Measurements from ENCODE around the gene KIAA2012. TPM values are rescaled to one million over a fixed set of nuclear protein-coding genes. Genes with fewer than 3 reads are reported as not detected.
A peak's percentile ranks its signal among the peaks of the same experiment; 100 is the strongest.

The KIAA2012 gene
- polyA plus RNA-seq, 10 donors, result 0.08 to 0.92 (median 0.17) TPM

- no peak for DNase-seq
Observed at GRCh38 chr2:202148515-202149154, 75.6 kb downstream of the KIAA2012 start.

GRCh38 chr2:202149155-202149762 lies 76.2 kb downstream of the KIAA2012 start:
- peak in 2 of 3 donors; percentile 49 to 76 for DNase-seq

- DNase-seq, result no peak
Observed at GRCh38 chr2:202149936-202150335, 76.9 kb downstream of the KIAA2012 start.

- DNase-seq, result peak in 1 of 3 donors; percentile 46
Observed at GRCh38 chr2:202152104-202152715, 79.2 kb downstream of the KIAA2012 start.

- DNase-seq, result no peak
Observed at GRCh38 chr2:202154613-202155012, 81.6 kb downstream of the KIAA2012 start.

- no peak for DNase-seq
Observed at GRCh38 chr2:202157211-202157990, 84.3 kb downstream of the KIAA2012 start.

GRCh38 chr2:202158796-202159195 lies 85.7 kb downstream of the KIAA2012 start:
- peak in 1 of 3 donors; percentile 27 for DNase-seq

- no peak for DNase-seq
Observed at GRCh38 chr2:202161151-202161835, 88.2 kb downstream of the KIAA2012 start.

- DNase-seq, result no peak
Observed at GRCh38 chr2:202164411-202164810, 91.4 kb downstream of the KIAA2012 start.

GRCh38 chr2:202165208-202165607 lies 92.2 kb downstream of the KIAA2012 start:
- no peak for DNase-seq

GRCh38 chr2:202165945-202166344 lies 92.9 kb downstream of the KIAA2012 start:
- no peak for DNase-seq

GRCh38 chr2:202169131-202169530 lies 96.1 kb downstream of the KIAA2012 start:
- DNase-seq, result no peak

GRCh38 chr2:202169832-202170424 lies 96.9 kb downstream of the KIAA2012 start:
- no peak for DNase-seq

GRCh38 chr2:202171241-202171825 lies 98.3 kb downstream of the KIAA2012 start:
- peak in 1 of 3 donors; percentile 51 for DNase-seq

GRCh38 chr2:202172439-202173211 lies 99.6 kb downstream of the KIAA2012 start:
- DNase-seq, result no peak

GRCh38 chr2:202178346-202178958 lies 105.4 kb downstream of the KIAA2012 start:
- DNase-seq, result peak; percentile 62 to 79 (median 72)

GRCh38 chr2:202184557-202184956 lies 111.5 kb downstream of the KIAA2012 start:
- no peak for DNase-seq

GRCh38 chr2:202185156-202185555 lies 112.1 kb downstream of the KIAA2012 start:
- DNase-seq, result no peak

GRCh38 chr2:202186641-202187202 lies 113.7 kb downstream of the KIAA2012 start:
- DNase-seq, result no peak

All from muscle of back (tissue), 11 donors.